GM18508 (cell line): Measurements from ENCODE around the gene SDR39U1.
A peak's percentile ranks its signal among the peaks of the same experiment; 100 is the strongest.
"Not testable (repeated sequence)": the region's sequence is repeated elsewhere in the genome, so short reads cannot be mapped to it uniquely, and the experiment has no call there.

Experiments used
- ATAC-seq: cut with Tn5 transposase; IDR thresholded peaks from one replicate; pipeline ENCODE4 v1.9.1; 2021; ENCODE audit warnings: moderate number of reproducible peaks; ENCODE audit not compliant: insufficient read depth, unreplicated experiment

Gene SDR39U1

DNA sequence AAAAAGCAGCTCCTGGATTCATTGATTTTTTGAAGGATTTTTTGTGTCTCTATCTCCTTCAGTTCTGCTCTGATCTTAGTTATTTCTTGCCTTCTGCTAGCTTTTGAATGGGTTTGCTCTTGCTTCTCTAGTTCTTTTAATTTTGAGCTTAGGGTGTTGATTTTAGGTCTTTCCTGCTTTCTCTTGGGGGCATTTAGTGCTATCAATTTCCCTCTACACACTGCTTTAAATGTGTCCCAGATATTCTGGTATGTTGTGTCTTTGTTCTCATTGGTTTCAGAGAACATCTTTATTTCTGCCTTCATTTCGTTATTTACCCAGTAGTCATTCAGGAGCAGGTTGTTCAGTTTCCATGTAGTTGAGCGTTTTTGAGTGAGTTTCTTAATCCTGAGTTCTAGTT is 8.3 kb upstream of the SDR39U1 start:
- ATAC-seq = not testable (repeated sequence)

DNA sequence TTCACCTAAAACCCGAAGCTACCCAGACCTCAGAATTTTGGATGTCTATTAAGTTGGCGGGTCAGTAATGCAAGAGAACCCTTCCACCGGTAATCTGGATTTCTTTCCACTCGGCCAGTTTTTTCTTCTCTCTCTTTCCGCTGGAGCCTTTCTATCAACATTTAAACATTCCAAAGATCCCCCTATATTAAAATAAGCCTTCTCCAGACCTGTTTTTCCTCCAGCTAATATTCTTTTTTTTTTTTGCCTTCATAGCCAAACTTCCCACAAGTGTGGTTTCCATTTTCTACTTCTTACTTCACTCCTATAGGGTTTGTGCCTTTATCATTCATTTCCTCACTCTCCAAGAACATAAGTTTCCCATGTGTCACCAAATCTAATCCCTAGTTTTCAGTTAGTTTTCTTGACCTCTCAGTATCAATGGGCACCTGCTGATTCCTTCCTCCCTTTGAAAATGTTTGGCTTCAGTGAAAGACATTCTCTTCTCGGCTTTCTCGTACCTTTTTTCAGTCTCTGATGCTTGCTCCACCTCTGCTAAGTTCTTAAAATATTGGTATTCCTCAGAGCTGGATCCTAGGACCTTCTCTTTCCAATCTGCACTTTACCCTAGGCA is 583 bp upstream of the SDR39U1 start:
- no peak for ATAC-seq

DNA sequence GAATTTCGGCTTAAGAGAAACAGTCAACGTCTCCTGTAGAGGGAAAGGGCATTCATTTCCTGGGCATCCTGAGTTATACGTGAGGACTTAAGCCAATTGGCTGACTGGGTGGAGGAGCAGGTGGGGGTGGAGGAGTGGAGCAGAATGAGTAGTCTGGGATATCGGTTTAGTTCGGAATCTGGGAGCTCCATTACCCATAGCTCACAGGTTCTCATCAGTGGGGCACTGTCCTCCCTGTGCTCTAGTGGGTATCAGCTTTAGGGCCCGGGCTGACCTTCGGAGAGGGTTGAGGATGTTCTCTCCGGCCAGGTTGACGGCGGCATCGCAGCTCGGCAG is 704 bp downstream of the SDR39U1 start:
- ATAC-seq = no peak

- ATAC-seq = no peak
These were observed 1.1 kb downstream of the SDR39U1 start for GRCh38 chr14:24441485-24441884.

DNA sequence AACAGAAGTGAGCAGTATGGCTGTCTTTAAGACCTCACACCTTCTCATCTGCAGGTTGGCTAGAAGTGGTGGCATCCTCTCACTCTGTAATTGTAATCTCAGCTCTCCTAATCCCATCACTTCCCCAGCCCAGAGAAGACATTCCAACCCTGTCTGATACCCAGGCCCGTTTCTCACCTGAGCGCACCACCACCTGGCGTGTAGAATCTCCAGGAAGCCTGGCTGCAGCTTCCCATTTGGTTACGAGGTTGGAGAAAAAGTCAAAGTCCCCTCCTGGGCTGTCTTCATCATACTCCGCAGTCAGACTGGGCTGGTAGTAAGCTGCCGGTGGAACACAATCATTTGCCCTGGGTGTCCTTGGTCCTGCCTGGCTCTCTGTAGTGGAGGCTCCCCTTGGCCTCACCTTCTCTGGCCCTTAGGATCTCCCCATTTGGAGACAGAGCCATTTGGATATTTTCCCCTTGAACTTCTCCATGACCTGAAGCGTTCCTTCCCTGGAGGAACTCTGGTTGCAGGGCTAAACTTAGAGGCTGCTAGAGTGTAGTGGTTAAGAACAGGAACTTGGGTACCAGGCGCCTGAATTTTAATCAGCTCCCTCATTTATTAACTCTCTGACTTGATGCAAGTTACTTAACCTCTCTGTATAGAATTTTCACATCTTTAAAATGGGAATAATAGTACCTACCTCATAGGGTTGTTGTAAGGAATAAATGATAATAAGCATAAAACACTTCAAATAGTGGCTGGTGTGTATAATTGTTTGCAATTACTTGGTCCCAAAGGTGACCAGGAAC is 1.8 kb downstream of the SDR39U1 start:
- ATAC-seq = no peak

DNA sequence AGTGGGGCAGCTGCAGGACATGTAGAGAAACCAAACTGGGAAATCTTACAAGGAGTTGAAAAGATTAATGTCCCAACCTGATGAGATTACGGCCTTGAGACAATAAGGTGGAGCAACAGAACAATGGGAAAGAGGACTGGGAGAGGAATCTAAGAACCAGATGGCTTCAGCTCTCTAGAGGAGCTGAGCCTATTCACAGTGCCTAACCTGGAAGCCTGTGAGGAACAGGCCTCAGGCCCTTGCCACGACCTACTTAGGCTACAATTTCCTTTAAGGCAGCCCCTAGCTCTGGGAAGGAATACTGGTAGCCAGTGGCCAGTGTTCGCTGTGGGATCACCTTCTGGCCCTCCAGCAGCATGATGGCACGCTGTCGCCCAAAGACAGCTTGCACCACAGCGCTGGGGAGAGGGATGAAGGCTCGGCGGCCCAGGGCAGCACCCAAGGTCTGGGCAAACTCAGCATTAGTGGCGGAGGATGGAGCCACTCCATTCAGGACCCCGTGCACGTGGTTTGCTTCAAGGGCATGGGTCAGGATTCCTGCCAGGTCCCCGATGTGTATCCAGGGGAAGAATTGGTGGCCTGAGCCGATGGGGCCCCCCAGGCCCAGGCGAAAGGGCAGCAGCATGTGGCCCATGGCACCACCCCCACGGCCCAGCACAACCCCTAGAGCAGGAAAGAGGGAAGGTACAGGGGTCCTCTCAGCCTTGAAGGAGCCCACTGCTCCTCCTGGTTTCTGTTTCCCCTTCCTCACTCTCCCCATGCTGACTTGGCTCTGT is 2.6 kb downstream of the SDR39U1 start:
- no peak for ATAC-seq

GRCh38 chr14:24439257-24439656 is 3.3 kb downstream of the SDR39U1 start:
- no peak for ATAC-seq

GRCh38 chr14:24438223-24439097 is 4.1 kb downstream of the SDR39U1 start:
- ATAC-seq = no peak

DNA sequence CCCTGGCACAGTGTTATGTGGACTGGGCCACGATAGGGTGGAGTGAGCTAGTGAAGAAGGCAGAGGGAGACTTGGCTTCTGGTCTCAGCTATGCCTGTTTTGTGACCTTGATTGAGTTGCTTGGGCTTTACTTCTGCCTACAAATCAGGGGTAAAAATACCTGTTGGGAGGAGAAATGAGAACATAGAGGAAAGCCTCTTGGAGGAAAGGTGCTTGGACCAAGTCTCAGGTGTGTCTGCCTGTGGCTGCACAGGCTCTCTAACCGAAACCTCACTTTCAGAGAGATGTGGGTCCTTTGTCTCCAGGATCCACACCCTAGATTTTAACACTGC is 4.9 kb downstream of the SDR39U1 start:
- ATAC-seq = no peak

DNA sequence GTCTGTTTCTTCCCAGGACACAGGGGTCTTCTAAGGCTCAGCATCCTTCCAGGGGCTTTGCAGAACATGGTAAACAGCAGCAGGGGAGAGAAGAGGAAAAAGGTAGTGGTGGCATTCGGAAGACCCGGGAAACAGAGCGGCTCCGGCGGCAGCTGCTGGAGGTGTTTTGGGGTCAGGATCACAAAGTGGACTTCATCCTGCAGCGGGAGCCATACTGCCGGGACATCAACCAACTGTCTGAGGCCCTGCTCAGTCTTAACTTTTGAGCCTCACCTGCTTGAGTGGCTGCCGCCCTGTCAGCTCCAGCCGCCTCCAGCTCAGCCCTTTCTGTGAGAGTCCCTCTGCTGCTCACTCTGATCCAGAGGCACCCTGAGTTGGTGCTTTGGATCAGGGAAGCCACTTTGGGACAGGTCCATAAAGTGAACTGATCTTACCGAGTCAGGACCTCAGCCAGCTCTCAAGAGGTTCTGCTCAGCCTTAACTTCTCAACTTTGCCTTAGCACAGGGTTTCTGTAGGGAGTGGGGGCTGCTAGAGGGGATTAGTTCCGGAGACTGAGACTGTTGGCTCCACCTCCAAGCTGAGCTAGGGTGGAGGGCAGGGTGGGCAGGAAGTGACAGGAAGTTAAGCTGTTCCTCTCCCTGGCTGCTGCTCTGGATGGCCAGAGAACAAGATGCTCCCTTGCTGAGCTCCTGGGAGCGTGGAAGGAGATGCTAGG is 5.4 kb downstream of the SDR39U1 start:
- ATAC-seq = no peak

DNA sequence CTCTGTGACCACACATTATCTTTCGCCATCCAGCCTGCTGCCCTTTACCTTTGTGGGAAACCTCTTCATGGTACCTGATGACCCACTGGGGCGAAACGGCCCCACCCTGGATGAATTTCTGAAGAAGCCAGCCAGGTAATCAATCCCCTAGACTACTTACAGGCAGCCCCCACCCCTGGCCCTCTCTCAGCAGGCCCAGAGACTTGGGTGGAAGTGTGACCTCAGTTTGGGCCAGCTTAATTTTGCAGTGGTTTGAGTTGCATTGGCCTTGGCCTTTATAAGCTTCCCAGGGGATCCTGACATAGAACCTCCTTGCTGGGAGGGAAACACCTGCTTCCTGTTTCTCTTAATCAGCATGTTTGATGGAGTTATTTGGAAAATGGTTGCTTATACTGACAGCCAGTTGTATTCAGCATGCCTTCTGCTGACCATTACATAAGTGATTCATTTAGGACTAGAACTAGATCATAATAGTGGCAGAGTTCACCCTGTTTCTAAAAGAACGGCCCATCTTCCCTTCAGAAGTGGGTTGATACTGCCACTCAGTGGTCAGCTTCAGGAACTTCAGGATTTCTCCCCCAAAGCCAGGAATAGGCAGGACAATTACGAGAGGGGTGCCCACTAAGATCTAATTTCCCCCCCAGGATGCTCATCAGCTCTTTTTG is 6.1 kb downstream of the SDR39U1 start:
- no peak for ATAC-seq

DNA sequence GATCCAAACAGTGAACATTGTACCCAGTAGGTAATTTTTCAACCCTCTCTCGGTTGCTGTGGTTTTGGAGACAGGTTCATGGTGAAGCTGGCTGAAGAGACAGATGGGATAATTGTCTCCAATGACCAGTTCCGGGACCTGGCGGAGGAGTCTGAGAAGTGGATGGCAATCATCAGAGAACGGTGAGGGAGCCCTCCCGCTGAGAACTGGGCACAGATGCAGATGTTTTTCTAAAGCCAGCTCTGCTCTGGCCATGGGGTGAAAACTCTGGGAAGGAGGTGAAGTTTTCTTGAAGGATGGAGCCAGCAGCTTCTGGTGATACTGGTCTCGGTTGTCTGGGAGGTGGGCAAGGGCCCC is 6.6 kb downstream of the SDR39U1 start:
- ATAC-seq = no peak

- ATAC-seq = no peak
These were observed 7.3 kb downstream of the SDR39U1 start for GRCh38 chr14:24435192-24435810.

- ATAC-seq = no peak
These were observed 7.9 kb downstream of the SDR39U1 start for GRCh38 chr14:24434676-24435075.

DNA sequence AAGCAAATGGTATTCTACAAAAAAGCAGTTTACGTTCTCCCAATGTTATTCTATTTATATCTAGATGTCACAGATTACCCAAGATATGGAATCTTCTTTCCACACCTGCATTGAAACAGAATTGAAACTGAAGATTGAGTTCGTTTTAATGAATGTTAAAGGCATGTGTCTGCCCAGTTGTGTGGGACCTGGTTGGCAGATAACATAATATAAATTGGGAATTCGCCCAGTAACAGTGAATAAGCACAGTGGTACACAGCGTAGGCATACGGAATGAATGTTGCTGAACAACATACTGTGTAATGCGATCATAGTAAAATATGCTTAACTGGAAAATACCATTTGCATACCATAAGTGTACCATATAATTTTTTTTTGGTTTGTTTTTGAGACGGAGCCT is 8.5 kb downstream of the SDR39U1 start:
- no peak for ATAC-seq

DNA sequence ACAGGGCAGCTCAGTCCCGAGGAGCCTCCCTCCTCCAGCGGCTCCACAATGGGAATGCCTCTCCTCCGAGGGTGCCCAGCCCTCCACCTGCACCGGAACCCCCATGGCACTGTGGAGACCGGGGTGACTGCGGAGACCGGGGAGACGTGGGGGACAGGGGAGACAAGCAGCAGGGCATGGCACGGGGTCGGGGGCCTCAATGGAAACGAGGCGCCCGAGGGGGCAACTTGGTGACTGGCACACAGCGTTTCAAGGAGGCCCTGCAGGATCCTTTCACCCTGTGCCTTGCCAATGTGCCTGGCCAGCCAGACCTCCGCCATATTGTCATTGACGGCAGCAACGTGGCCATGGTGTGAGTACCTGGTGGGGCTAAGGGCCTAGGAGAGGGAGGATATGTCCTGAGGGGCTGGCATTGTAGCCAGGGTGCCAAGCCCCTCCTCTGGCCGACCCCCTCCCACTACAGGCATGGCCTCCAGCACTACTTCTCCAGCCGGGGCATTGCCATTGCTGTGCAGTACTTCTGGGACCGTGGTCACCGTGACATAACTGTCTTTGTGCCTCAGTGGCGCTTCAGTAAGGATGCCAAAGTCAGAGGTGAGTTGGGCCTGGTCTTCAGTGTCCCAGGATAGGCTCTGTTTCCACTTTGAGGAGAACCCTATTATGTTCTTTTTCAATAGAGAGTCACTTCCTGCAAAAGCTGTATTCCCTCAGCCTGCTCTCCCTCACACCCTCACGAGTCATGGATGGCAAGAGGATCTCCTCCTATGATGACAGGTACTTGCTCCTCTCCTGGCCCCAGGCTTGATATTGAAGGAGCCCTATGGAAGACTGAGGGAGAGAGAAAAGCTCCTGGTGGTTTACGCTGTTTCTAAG is 10.1 kb downstream of the SDR39U1 start:
- ATAC-seq = no peak

DNA sequence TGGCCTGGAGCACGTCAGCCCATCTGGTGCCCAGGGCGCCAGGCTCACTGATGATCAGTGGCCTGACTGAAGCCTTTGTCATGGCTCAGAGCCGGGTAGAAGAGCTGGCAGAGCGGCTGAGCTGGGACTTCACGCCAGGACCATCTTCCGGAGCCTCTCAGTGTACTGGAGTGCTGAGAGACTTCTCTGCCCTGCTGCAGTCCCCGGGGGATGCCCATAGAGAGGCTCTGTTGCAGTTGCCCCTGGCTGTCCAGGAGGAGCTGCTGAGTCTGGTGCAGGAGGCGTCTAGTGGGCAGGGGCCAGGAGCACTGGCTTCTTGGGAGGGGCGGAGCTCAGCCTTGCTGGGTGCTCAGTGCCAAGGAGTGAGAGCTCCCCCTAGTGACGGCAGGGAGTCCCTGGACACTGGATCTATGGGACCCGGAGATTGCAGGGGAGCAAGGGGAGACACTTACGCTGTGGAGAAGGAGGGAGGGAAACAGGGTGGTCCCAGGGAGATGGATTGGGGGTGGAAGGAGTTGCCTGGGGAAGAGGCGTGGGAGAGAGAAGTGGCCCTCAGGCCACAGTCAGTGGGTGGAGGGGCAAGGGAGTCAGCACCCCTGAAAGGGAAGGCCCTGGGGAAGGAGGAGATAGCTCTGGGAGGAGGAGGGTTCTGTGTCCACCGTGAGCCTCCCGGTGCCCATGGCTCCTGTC is 10.9 kb downstream of the SDR39U1 start:
- peak; percentile 37 for ATAC-seq
